Activated naive CD8-positive, alpha-beta T cell treated with anti-CD3 and anti-CD28 coated beads, Interleukin-2, amount 50 U/mL, for 24 hours (primary cell): Measurements from ENCODE around the gene ZNF286A.
"Not testable (repeated sequence)": the region's sequence is repeated elsewhere in the genome, so short reads cannot be mapped to it uniquely, and the experiment has no call there.

Source experiments
- ATAC-seq: fragments of 150-1000 bp; cut with Tn5 transposase; one replicate; pipeline ENCODE4 v1.10.0; 2021
- DNase-seq: peaks from one replicate; pipeline ENCODE4 v3.0.0; 2021
- H3K27ac Mint-ChIP-seq: one replicate; pipeline ENCODE4 v1.8.0; 2021; ENCODE audit warnings: mild to moderate bottlenecking, mixed read lengths
- H3K27me3 Mint-ChIP-seq: one replicate; pipeline ENCODE4 v1.8.0; 2021; ENCODE audit warnings: mixed read lengths
- H3K36me3 Mint-ChIP-seq: one replicate; pipeline ENCODE4 v1.8.0; 2021; ENCODE audit warnings: low read depth, mixed read lengths
- H3K4me1 Mint-ChIP-seq: one replicate; pipeline ENCODE4 v1.8.0; 2021; ENCODE audit warnings: mixed read lengths
- H3K4me3 Mint-ChIP-seq: one replicate; pipeline ENCODE4 v1.8.0; 2021; ENCODE audit warnings: mild to moderate bottlenecking, moderate library complexity, mixed read lengths
- H3K9me3 Mint-ChIP-seq: one replicate; pipeline ENCODE4 v1.8.0; 2021; ENCODE audit warnings: mixed read lengths

The ZNF286A gene

GRCh38 chr17:15699413-15699924 lies at the start of gene ZNF286A:
Gene ZNF286A, plus strand, starts transcription at chr17:15699752. Its CDS starts 578 bp downstream, at chr17:15700330.
- not testable (repeated sequence) for H3K9me3 Mint-ChIP-seq, H3K27me3 Mint-ChIP-seq
- peaks cover 26% of the 10 kb centered on the region for H3K36me3 Mint-ChIP-seq
- DNase-seq (peak; percentile 98), ATAC-seq (peak; percentile 99)
- peaks cover 16% of the 10 kb centered on the region for H3K4me1 Mint-ChIP-seq
- H3K4me3 Mint-ChIP-seq, result peak within 1 kb of the TSS; percentile 88
- peak within 1 kb of the TSS; percentile 92 for H3K27ac Mint-ChIP-seq

- no peak for ATAC-seq
- H3K27ac Mint-ChIP-seq, result no peak overlapping the region
- H3K4me3 Mint-ChIP-seq, result no peak overlapping the region
- peaks cover 6% of the 10 kb centered on the region for H3K36me3 Mint-ChIP-seq
- H3K27me3 Mint-ChIP-seq, result no peaks in the 10 kb centered on the region
- peaks cover 3% of the 10 kb centered on the region for H3K4me1 Mint-ChIP-seq
- DNase-seq, result no peak
- no peaks in the 10 kb centered on the region for H3K9me3 Mint-ChIP-seq
Observed at GRCh38 chr17:15649861-15650421, 49.6 kb upstream of the ZNF286A start.

GRCh38 chr17:15650741-15651582 lies 48.6 kb upstream of the ZNF286A start:
- no peak for DNase-seq
- no peaks in the 10 kb centered on the region for H3K27me3 Mint-ChIP-seq
- H3K36me3 Mint-ChIP-seq, result peaks cover 5% of the 10 kb centered on the region
- no peak overlapping the region for H3K4me3 Mint-ChIP-seq
- H3K9me3 Mint-ChIP-seq, result no peaks in the 10 kb centered on the region
- no peak overlapping the region for H3K27ac Mint-ChIP-seq
- ATAC-seq, result no peak
- peaks cover 1% of the 10 kb centered on the region for H3K4me1 Mint-ChIP-seq

GRCh38 chr17:15651583-15652110 lies 47.9 kb upstream of the ZNF286A start:
- Mint-ChIP-seq H3K9me3 (no peaks in the 10 kb centered on the region), H3K27me3 (no peaks in the 10 kb centered on the region), H3K27ac (no peak overlapping the region), H3K4me1 (peaks cover 1% of the 10 kb centered on the region), H3K4me3 (no peak overlapping the region), H3K36me3 (peaks cover 5% of the 10 kb centered on the region)
- DNase-seq (peak; percentile 3), ATAC-seq (peak; percentile 46)

GRCh38 chr17:15652960-15653359 lies 46.6 kb upstream of the ZNF286A start:
- Mint-ChIP-seq H3K4me1 (peaks cover 1% of the 10 kb centered on the region), H3K27ac (no peak overlapping the region), H3K27me3 (no peaks in the 10 kb centered on the region), H3K4me3 (no peak overlapping the region), H3K36me3 (peaks cover 12% of the 10 kb centered on the region), H3K9me3 (no peaks in the 10 kb centered on the region)
- DNase-seq, result no peak
- ATAC-seq, result no peak

GRCh38 chr17:15654401-15654800 lies 45.2 kb upstream of the ZNF286A start:
- not testable (repeated sequence) for H3K4me1 Mint-ChIP-seq

GRCh38 chr17:15654886-15655561 lies 44.5 kb upstream of the ZNF286A start:
- Mint-ChIP-seq H3K4me1 (peaks cover 1% of the 10 kb centered on the region), H3K27ac (no peak overlapping the region), H3K27me3 (no peaks in the 10 kb centered on the region), H3K4me3 (no peak overlapping the region), H3K36me3 (peaks cover 18% of the 10 kb centered on the region), H3K9me3 (no peaks in the 10 kb centered on the region)
- no peak for ATAC-seq
- DNase-seq, result no peak

More at GRCh38 chr17:15654401-15654800, 45.2 kb upstream of the ZNF286A start:
- not testable (repeated sequence) for H3K4me3 Mint-ChIP-seq, ATAC-seq, H3K9me3 Mint-ChIP-seq, H3K27ac Mint-ChIP-seq, H3K27me3 Mint-ChIP-seq, DNase-seq
- H3K36me3 Mint-ChIP-seq, result peaks cover 18% of the 10 kb centered on the region

- Mint-ChIP-seq H3K4me1 (no peaks in the 10 kb centered on the region), H3K4me3 (no peak overlapping the region), H3K36me3 (peaks cover 21% of the 10 kb centered on the region), H3K27me3 (no peaks in the 10 kb centered on the region), H3K9me3 (no peaks in the 10 kb centered on the region), H3K27ac (no peak overlapping the region)
- ATAC-seq (no peak), DNase-seq (no peak)
Observed at GRCh38 chr17:15657868-15658267, 41.7 kb upstream of the ZNF286A start.

- Mint-ChIP-seq H3K27ac (no peak overlapping the region), H3K36me3 (peaks cover 18% of the 10 kb centered on the region), H3K4me3 (no peak overlapping the region), H3K9me3 (no peaks in the 10 kb centered on the region), H3K27me3 (no peaks in the 10 kb centered on the region), H3K4me1 (no peaks in the 10 kb centered on the region)
- DNase-seq (no peak), ATAC-seq (no peak)
Observed at GRCh38 chr17:15658296-15658695, 41.3 kb upstream of the ZNF286A start.

GRCh38 chr17:15659236-15659635 lies 40.3 kb upstream of the ZNF286A start:
- H3K27me3 Mint-ChIP-seq, result no peaks in the 10 kb centered on the region
- H3K4me1 Mint-ChIP-seq, result no peaks in the 10 kb centered on the region
- no peak overlapping the region for H3K4me3 Mint-ChIP-seq
- no peak overlapping the region for H3K27ac Mint-ChIP-seq
- H3K9me3 Mint-ChIP-seq, result no peaks in the 10 kb centered on the region
- peaks cover 23% of the 10 kb centered on the region for H3K36me3 Mint-ChIP-seq
- no peak for DNase-seq
- no peak for ATAC-seq

GRCh38 chr17:15659663-15660062 lies 39.9 kb upstream of the ZNF286A start:
- H3K9me3 Mint-ChIP-seq, result no peaks in the 10 kb centered on the region
- ATAC-seq, result no peak

GRCh38 chr17:15660077-15660476 lies 39.5 kb upstream of the ZNF286A start:
- Mint-ChIP-seq H3K27ac (no peak overlapping the region), H3K9me3 (no peaks in the 10 kb centered on the region), H3K36me3 (peaks cover 23% of the 10 kb centered on the region), H3K4me1 (no peaks in the 10 kb centered on the region), H3K27me3 (no peaks in the 10 kb centered on the region), H3K4me3 (no peak overlapping the region)
- DNase-seq, result no peak
- no peak for ATAC-seq

More at GRCh38 chr17:15659663-15660062, 39.9 kb upstream of the ZNF286A start:
- H3K36me3 Mint-ChIP-seq, result peaks cover 23% of the 10 kb centered on the region
- no peak overlapping the region for H3K4me3 Mint-ChIP-seq
- H3K4me1 Mint-ChIP-seq, result no peaks in the 10 kb centered on the region
- H3K27ac Mint-ChIP-seq, result no peak overlapping the region
- DNase-seq, result no peak
- no peaks in the 10 kb centered on the region for H3K27me3 Mint-ChIP-seq

- H3K36me3 Mint-ChIP-seq, result peaks cover 27% of the 10 kb centered on the region
- no peak overlapping the region for H3K4me3 Mint-ChIP-seq
- H3K9me3 Mint-ChIP-seq, result no peaks in the 10 kb centered on the region
- DNase-seq (no peak), ATAC-seq (no peak)
- H3K27ac Mint-ChIP-seq, result no peak overlapping the region
- no peaks in the 10 kb centered on the region for H3K4me1 Mint-ChIP-seq
- no peaks in the 10 kb centered on the region for H3K27me3 Mint-ChIP-seq
Observed at GRCh38 chr17:15662681-15663080, 36.9 kb upstream of the ZNF286A start.

- H3K27ac Mint-ChIP-seq, result no peak overlapping the region
- ATAC-seq, result no peak
- H3K9me3 Mint-ChIP-seq, result no peaks in the 10 kb centered on the region
Observed at GRCh38 chr17:15663176-15663575, 36.4 kb upstream of the ZNF286A start.

More at GRCh38 chr17:15663176-15663575, 36.4 kb upstream of the ZNF286A start:
- Mint-ChIP-seq H3K36me3 (peaks cover 26% of the 10 kb centered on the region), H3K27me3 (no peaks in the 10 kb centered on the region), H3K4me1 (no peaks in the 10 kb centered on the region), H3K4me3 (no peak overlapping the region)
- no peak for DNase-seq
